ENCODE data around the gene GSTA2. TPM values are rescaled to one million over a fixed set of nuclear protein-coding genes. Genes with fewer than 3 reads are reported as not detected.
"Not testable (repeated sequence)": the region's sequence is repeated elsewhere in the genome, so short reads cannot be mapped to it uniquely, and the experiment has no call there.

GSTA2 gene
- total and polyA plus RNA-seq, 3 experiments from 2014 or later = not detected

DNA sequence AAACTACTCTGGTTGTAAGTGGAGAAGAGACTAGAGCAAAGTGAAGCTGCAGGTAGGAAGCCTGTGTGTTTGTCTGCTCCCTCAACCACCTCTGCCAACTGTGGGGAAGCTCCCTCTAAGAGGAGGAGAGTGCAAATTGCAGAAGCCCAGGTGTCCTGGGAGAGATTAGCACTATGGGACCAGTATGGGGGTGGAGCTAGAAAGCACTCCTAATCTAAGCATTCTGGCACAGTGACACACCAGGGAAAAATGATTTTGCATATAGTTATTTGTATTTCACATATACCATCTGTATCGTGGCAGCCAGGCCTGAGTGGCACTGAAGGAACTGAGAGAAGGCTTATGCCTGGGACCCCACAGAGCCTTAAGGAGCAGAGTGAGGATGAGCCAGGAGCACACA is 27.6 kb upstream of the GSTA2 start:
- Mint-ChIP-seq H3K27me3 (peaks cover 11 to 45% of the 10 kb centered on the region in 2 donors), H3K4me1 (no peaks in the 10 kb centered on the region), H3K4me3 (no peak overlapping the region), H3K9me3 (peaks cover 0 to 5% (median 3%) of the 10 kb centered on the region in 5 donors), H3K27ac (no peak overlapping the region), H3K36me3 (peaks cover 0 to 1% (median 0%) of the 10 kb centered on the region in 3 donors)
- H3K36me3 ChIP-seq (ENCODE audit: insufficient read depth, low read length) = no peaks in the 10 kb centered on the region
- ChIA-PET CTCF (no interaction called here), POLR2A (no interaction called here)
- no peaks in the 10 kb centered on the region for H3K9me3 ChIP-seq (ENCODE audit: low read length)
- H3K4me1 ChIP-seq (ENCODE audit: insufficient read depth, low read length) = no peaks in the 10 kb centered on the region
- peaks cover 1% of the 10 kb centered on the region for H3K27me3 ChIP-seq (ENCODE audit: insufficient read depth, low read length, poor library complexity, severe bottlenecking)
- no peak for DNase-seq
- H3K4me3 ChIP-seq (ENCODE audit: low read length) = no peak overlapping the region
- H3K27ac ChIP-seq (ENCODE audit: low read depth, low read length) = no peak overlapping the region

- POLR2A ChIA-PET, CTCF ChIA-PET, H3K36me3 Mint-ChIP-seq: not testable (repeated sequence)
Observed at GRCh38 chr6:52789658-52790057, 26.4 kb upstream of the GSTA2 start.

GRCh38 chr6:52788478-52788877 is 25.2 kb upstream of the GSTA2 start:
- Mint-ChIP-seq H3K27me3 (peaks cover 7 to 46% of the 10 kb centered on the region in 2 donors), H3K9me3 (peaks cover 0 to 5% (median 3%) of the 10 kb centered on the region in 5 donors), H3K4me3 (no peak overlapping the region), H3K27ac (no peak overlapping the region), H3K36me3 (peaks cover 0 to 1% (median 0%) of the 10 kb centered on the region in 3 donors), H3K4me1 (no peaks in the 10 kb centered on the region)
- H3K4me1 ChIP-seq (ENCODE audit: insufficient read depth, low read length) = no peaks in the 10 kb centered on the region
- H3K36me3 ChIP-seq (ENCODE audit: insufficient read depth, low read length) = no peaks in the 10 kb centered on the region
- H3K27me3 ChIP-seq (ENCODE audit: insufficient read depth, low read length, poor library complexity, severe bottlenecking) = peaks cover 4% of the 10 kb centered on the region
- no peak overlapping the region for H3K4me3 ChIP-seq (ENCODE audit: low read length)
- POLR2A ChIA-PET = no interaction called here
- DNase-seq = no peak
- H3K9me3 ChIP-seq (ENCODE audit: low read length) = no peaks in the 10 kb centered on the region
- no peak overlapping the region for H3K27ac ChIP-seq (ENCODE audit: low read depth, low read length)
- CTCF ChIA-PET = no interaction called here

More at GRCh38 chr6:52789658-52790057, 26.4 kb upstream of the GSTA2 start:
- not testable (repeated sequence) for H3K4me3 ChIP-seq (ENCODE audit: low read length); H3K4me1 ChIP-seq (ENCODE audit: insufficient read depth, low read length); DNase-seq; H3K9me3 ChIP-seq (ENCODE audit: low read length); H3K27me3 ChIP-seq (ENCODE audit: insufficient read depth, low read length, poor library complexity, severe bottlenecking); H3K27ac Mint-ChIP-seq; H3K36me3 ChIP-seq (ENCODE audit: insufficient read depth, low read length); H3K4me1 Mint-ChIP-seq; H3K27ac ChIP-seq (ENCODE audit: low read depth, low read length); H3K9me3 Mint-ChIP-seq; H3K4me3 Mint-ChIP-seq
- peaks cover 7 to 43% of the 10 kb centered on the region in 2 donors for H3K27me3 Mint-ChIP-seq

DNA sequence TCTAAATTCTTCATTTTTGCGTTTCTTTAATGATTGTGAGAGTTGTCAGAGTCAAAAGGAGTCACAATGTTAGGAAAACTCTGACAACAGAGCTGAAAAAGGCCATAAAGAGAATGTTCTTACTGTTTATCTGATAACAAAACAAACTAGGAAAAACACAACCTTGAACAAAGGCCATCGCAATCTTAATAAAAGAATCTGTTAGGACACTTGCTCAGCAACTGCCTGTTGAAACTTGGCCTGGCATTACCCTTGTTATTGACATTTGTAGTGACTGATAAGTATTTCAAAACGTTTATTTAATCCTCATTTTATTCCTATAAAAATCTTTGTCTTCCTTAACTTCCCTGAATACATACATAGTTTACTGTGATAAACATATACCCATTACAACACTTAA is 24.6 kb upstream of the GSTA2 start:
- ChIA-PET POLR2A (no interaction called here), CTCF (no interaction called here)
- Mint-ChIP-seq H3K9me3 (peaks cover 0 to 5% (median 3%) of the 10 kb centered on the region in 5 donors), H3K36me3 (peaks cover 0 to 1% (median 0%) of the 10 kb centered on the region in 3 donors), H3K27ac (no peak overlapping the region), H3K4me1 (no peaks in the 10 kb centered on the region), H3K4me3 (no peak overlapping the region), H3K27me3 (peaks cover 6 to 41% of the 10 kb centered on the region in 2 donors)
- no peak overlapping the region for H3K4me3 ChIP-seq (ENCODE audit: low read length)
- no peak overlapping the region for H3K27ac ChIP-seq (ENCODE audit: low read depth, low read length)
- H3K4me1 ChIP-seq (ENCODE audit: insufficient read depth, low read length) = no peaks in the 10 kb centered on the region
- no peaks in the 10 kb centered on the region for H3K36me3 ChIP-seq (ENCODE audit: insufficient read depth, low read length)
- no peaks in the 10 kb centered on the region for H3K9me3 ChIP-seq (ENCODE audit: low read length)
- H3K27me3 ChIP-seq (ENCODE audit: insufficient read depth, low read length, poor library complexity, severe bottlenecking) = peaks cover 4% of the 10 kb centered on the region
- no peak for DNase-seq

- no peak overlapping the region for H3K4me3 ChIP-seq (ENCODE audit: low read length)
- H3K4me1 ChIP-seq (ENCODE audit: insufficient read depth, low read length) = no peaks in the 10 kb centered on the region
- H3K9me3 ChIP-seq (ENCODE audit: low read length) = no peaks in the 10 kb centered on the region
- peaks cover 4 to 36% of the 10 kb centered on the region in 2 donors for H3K27me3 Mint-ChIP-seq
- H3K27ac Mint-ChIP-seq = no peak overlapping the region
- peaks cover 4% of the 10 kb centered on the region for H3K27me3 ChIP-seq (ENCODE audit: insufficient read depth, low read length, poor library complexity, severe bottlenecking)
- H3K4me3 Mint-ChIP-seq = no peak overlapping the region
- H3K27ac ChIP-seq (ENCODE audit: low read depth, low read length) = no peak overlapping the region
- H3K4me1 Mint-ChIP-seq = no peaks in the 10 kb centered on the region
- ChIA-PET POLR2A (no interaction called here), CTCF (no interaction called here)
- H3K9me3 Mint-ChIP-seq = no peaks in the 10 kb centered on the region
- peaks cover 0 to 1% (median 0%) of the 10 kb centered on the region in 3 donors for H3K36me3 Mint-ChIP-seq
- H3K36me3 ChIP-seq (ENCODE audit: insufficient read depth, low read length) = no peaks in the 10 kb centered on the region
- no peak for DNase-seq
Observed at GRCh38 chr6:52786249-52786956, 23.1 kb upstream of the GSTA2 start.

- H3K27ac Mint-ChIP-seq; DNase-seq; H3K4me1 Mint-ChIP-seq; H3K36me3 Mint-ChIP-seq; CTCF ChIA-PET; H3K36me3 ChIP-seq (ENCODE audit: insufficient read depth, low read length); H3K4me3 Mint-ChIP-seq; H3K4me3 ChIP-seq (ENCODE audit: low read length); H3K9me3 Mint-ChIP-seq; POLR2A ChIA-PET; H3K9me3 ChIP-seq (ENCODE audit: low read length); H3K4me1 ChIP-seq (ENCODE audit: insufficient read depth, low read length); H3K27me3 ChIP-seq (ENCODE audit: insufficient read depth, low read length, poor library complexity, severe bottlenecking); H3K27ac ChIP-seq (ENCODE audit: low read depth, low read length): not testable (repeated sequence)
- peaks cover 2 to 42% of the 10 kb centered on the region in 2 donors for H3K27me3 Mint-ChIP-seq
Observed at GRCh38 chr6:52782696-52783274, 19.5 kb upstream of the GSTA2 start.

GRCh38 chr6:52782209-52782608 is 18.9 kb upstream of the GSTA2 start:
- POLR2A ChIA-PET, H3K36me3 Mint-ChIP-seq: not testable (repeated sequence)

DNA sequence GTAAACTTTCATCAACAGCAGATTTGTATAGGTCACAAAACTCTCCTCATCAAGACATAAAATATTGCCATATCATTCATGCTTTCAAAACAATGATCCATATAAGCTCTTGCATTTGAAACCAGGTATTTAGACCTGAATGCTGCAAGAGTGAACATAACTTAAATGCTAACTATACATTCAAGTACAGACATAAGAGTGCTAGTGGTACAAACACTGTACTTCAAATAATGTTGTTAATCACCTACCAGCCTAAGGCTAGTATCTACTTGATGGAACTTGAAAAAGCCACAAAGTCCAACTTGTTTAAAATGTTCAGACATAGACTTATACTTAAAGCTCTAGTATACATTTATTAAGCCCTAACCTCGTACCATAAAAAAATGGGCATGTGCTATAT is 16.0 kb upstream of the GSTA2 start:
- Histone ChIP-seq H3K27ac (ENCODE audit: low read depth, low read length) (no peak overlapping the region), H3K36me3 (ENCODE audit: insufficient read depth, low read length) (no peaks in the 10 kb centered on the region), H3K4me3 (ENCODE audit: low read length) (no peak overlapping the region), H3K9me3 (ENCODE audit: low read length) (no peaks in the 10 kb centered on the region), H3K27me3 (ENCODE audit: insufficient read depth, low read length, poor library complexity, severe bottlenecking) (no peaks in the 10 kb centered on the region), H3K4me1 (ENCODE audit: insufficient read depth, low read length) (no peaks in the 10 kb centered on the region)
- H3K27ac Mint-ChIP-seq = no peak overlapping the region
- no peaks in the 10 kb centered on the region for H3K36me3 Mint-ChIP-seq
- ChIA-PET POLR2A (no interaction called here), CTCF (no interaction called here)
- H3K27me3 Mint-ChIP-seq = peaks cover 14 to 57% of the 10 kb centered on the region in 2 donors
- no peak for DNase-seq
- peaks cover 0 to 3% (median 0%) of the 10 kb centered on the region in 5 donors for H3K9me3 Mint-ChIP-seq
- no peaks in the 10 kb centered on the region for H3K4me1 Mint-ChIP-seq
- no peak overlapping the region for H3K4me3 Mint-ChIP-seq

More at GRCh38 chr6:52782209-52782608, 18.9 kb upstream of the GSTA2 start:
- H3K9me3 Mint-ChIP-seq; H3K4me3 ChIP-seq (ENCODE audit: low read length); H3K27ac Mint-ChIP-seq; CTCF ChIA-PET; H3K36me3 ChIP-seq (ENCODE audit: insufficient read depth, low read length); H3K4me3 Mint-ChIP-seq; H3K4me1 Mint-ChIP-seq; H3K27ac ChIP-seq (ENCODE audit: low read depth, low read length); H3K4me1 ChIP-seq (ENCODE audit: insufficient read depth, low read length); H3K27me3 ChIP-seq (ENCODE audit: insufficient read depth, low read length, poor library complexity, severe bottlenecking); DNase-seq; H3K9me3 ChIP-seq (ENCODE audit: low read length): not testable (repeated sequence)
- peaks cover 7 to 48% of the 10 kb centered on the region in 2 donors for H3K27me3 Mint-ChIP-seq

Measured in CD8-positive, alpha-beta memory T cell (primary cell).